ENCODE measurements around the gene GATAD2A. TPM values are rescaled to one million over a fixed set of nuclear protein-coding genes. Genes with fewer than 3 reads are reported as not detected.

Gene GATAD2A
- total RNA-seq, 1 donor from 2014 or later: 82.6 TPM

GRCh38 chr19:19406878-19407632 lies 1.6 kb downstream of the GATAD2A start:
- no peaks in the 10 kb centered on the region for H3K36me3 Mint-ChIP-seq (ENCODE audit: low read depth)
- peak; percentile 77 for TF ChIP-seq CTCF (IDR thresholded peaks at IDR 0.05)
- no peaks in the 10 kb centered on the region for H3K9me3 Mint-ChIP-seq (ENCODE audit: low read depth)
- peak overlapping the region; percentile 92 for H3K4me3 Mint-ChIP-seq (ENCODE audit: unreplicated experiment)
- peak overlapping the region; percentile 92 for H3K27ac Mint-ChIP-seq (ENCODE audit: unreplicated experiment)
- peaks cover 69% of the 10 kb centered on the region for H3K4me1 Mint-ChIP-seq (ENCODE audit: low read depth)
- H3K27me3 Mint-ChIP-seq (ENCODE audit: low read depth): no peaks in the 10 kb centered on the region
- DNase-seq (ENCODE audit: low spot score): no peak

- no peaks in the 10 kb centered on the region for H3K9me3 Mint-ChIP-seq (ENCODE audit: low read depth)
- H3K27me3 Mint-ChIP-seq (ENCODE audit: low read depth): no peaks in the 10 kb centered on the region
- no peaks in the 10 kb centered on the region for H3K36me3 Mint-ChIP-seq (ENCODE audit: low read depth)
- no peak for DNase-seq (ENCODE audit: low spot score)
- TF ChIP-seq CTCF (IDR thresholded peaks at IDR 0.05): no peak
- peaks cover 69% of the 10 kb centered on the region for H3K4me1 Mint-ChIP-seq (ENCODE audit: low read depth)
- no peak overlapping the region for H3K4me3 Mint-ChIP-seq (ENCODE audit: unreplicated experiment)
- H3K27ac Mint-ChIP-seq (ENCODE audit: unreplicated experiment): peak overlapping the region; percentile 92
Measured at GRCh38 chr19:19407633-19407930, 2.1 kb downstream of the GATAD2A start.

DNA sequence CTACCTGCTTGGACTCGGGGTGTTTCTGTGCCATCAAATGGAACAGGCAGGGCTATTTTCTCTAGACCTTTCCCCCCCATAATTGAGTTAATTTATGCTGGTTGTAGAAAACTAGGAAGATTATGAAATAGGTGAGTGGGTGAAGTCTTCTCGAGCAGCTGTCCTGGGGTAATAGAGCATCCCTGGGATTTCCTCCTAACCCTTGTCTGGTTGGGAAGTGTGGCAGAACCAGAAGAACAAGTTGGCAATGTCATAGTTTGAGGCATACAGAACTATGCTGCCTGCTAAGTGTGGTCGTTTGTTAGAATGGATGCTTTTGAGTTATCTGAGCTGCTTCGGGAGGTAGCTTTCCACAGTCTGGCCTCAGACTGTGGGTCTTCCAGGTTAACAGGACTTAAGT lies 3.7 kb downstream of the GATAD2A start:
- no peak for DNase-seq (ENCODE audit: low spot score)
- no peaks in the 10 kb centered on the region for H3K36me3 Mint-ChIP-seq (ENCODE audit: low read depth)
- H3K27ac Mint-ChIP-seq (ENCODE audit: unreplicated experiment): no peak overlapping the region
- peaks cover 59% of the 10 kb centered on the region for H3K4me1 Mint-ChIP-seq (ENCODE audit: low read depth)
- H3K27me3 Mint-ChIP-seq (ENCODE audit: low read depth): no peaks in the 10 kb centered on the region
- no peak for TF ChIP-seq CTCF (IDR thresholded peaks at IDR 0.05)
- no peak overlapping the region for H3K4me3 Mint-ChIP-seq (ENCODE audit: unreplicated experiment)
- H3K9me3 Mint-ChIP-seq (ENCODE audit: low read depth): no peaks in the 10 kb centered on the region

DNA sequence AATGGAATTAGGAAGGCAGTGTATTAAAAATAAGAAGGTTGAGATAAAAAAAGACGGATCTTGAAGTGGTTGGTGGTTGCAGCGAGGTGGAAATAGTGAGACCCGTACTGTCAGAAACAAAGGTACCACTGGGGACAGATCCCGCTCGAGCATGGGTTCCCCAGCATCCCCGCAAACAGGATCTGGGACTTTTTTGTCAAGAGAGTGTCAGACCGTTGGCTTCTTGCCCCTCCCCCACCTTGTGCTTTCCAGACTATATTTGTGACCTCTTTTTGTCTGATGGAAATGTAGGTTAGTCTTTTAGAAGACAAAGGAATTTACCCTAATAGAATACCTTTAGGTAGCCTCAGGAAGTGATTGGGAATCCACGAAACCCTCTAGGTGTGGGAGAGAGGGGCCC lies 4.2 kb downstream of the GATAD2A start:
- Mint-ChIP-seq H3K4me1 (ENCODE audit: low read depth) (peaks cover 55% of the 10 kb centered on the region), H3K36me3 (ENCODE audit: low read depth) (no peaks in the 10 kb centered on the region), H3K27ac (ENCODE audit: unreplicated experiment) (no peak overlapping the region), H3K27me3 (ENCODE audit: low read depth) (no peaks in the 10 kb centered on the region), H3K9me3 (ENCODE audit: low read depth) (no peaks in the 10 kb centered on the region), H3K4me3 (ENCODE audit: unreplicated experiment) (no peak overlapping the region)
- no peak for TF ChIP-seq CTCF (IDR thresholded peaks at IDR 0.05)
- no peak for DNase-seq (ENCODE audit: low spot score)

- Mint-ChIP-seq H3K27ac (ENCODE audit: unreplicated experiment) (no peak overlapping the region), H3K9me3 (ENCODE audit: low read depth) (no peaks in the 10 kb centered on the region), H3K27me3 (ENCODE audit: low read depth) (no peaks in the 10 kb centered on the region), H3K4me1 (ENCODE audit: low read depth) (peaks cover 50% of the 10 kb centered on the region), H3K36me3 (ENCODE audit: low read depth) (no peaks in the 10 kb centered on the region), H3K4me3 (ENCODE audit: unreplicated experiment) (no peak overlapping the region)
- no peak for TF ChIP-seq CTCF (IDR thresholded peaks at IDR 0.05)
- no peak for DNase-seq (ENCODE audit: low spot score)
Measured at GRCh38 chr19:19410553-19411550, 5.4 kb downstream of the GATAD2A start.
